ENCODE results near the gene APOBR.

The APOBR gene

DNA sequence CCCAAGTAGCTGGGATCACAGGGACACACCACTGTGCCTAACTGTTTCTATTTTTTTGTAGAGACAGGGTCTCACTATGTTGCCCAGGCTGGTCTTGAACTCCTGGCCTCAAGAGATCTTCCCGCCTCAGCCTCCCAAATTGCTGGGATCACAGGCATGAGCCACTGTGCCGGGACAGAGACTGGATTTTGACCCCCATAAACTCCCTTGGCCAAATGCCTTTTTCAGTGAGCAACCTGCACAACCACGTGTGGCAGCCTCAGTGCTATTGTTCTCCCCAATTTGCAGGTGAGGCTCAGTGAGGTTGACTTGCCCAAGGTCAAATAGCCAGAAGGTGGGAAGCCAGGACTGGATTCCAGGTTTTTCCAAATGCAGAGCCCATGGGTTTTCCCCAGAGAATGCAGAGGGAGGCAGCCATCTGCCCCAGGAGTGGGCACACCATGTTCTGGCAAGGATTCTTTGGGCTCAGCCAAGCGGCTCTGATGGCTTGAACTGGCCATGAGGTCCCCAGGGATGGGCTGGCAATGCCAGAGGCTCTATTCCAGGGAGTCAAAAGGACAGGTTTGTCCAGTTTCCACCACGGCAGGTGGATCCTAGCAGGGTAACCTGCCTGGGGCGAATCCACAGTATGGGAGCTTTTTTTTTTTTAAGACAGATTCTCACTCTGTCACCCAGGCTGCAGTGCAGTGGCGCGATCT is 10.4 kb downstream of the APOBR start:
- CTCF ChIA-PET: interaction anchor here (0.6 kb wide), 1 partner anchor 222 kb away, joined by 3 read pairs; no protein-coding TSS in a partner anchor
- TF ChIP-seq, protein P1, sequence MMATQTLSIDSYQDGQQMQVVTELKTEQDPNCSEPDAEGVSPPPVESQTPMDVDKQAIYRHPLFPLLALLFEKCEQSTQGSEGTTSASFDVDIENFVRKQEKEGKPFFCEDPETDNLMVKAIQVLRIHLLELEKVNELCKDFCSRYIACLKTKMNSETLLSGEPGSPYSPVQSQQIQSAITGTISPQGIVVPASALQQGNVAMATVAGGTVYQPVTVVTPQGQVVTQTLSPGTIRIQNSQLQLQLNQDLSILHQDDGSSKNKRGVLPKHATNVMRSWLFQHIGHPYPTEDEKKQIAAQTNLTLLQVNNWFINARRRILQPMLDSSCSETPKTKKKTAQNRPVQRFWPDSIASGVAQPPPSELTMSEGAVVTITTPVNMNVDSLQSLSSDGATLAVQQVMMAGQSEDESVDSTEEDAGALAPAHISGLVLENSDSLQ (IDR thresholded peaks at IDR 0.05): no peak
- TF ChIP-seq BHLHE40 (IDR thresholded peaks at IDR 0.05; ENCODE audit: borderline replicate concordance) (no peak), ZNF384 (IDR thresholded peaks at IDR 0.05) (no peak), ELF4 (IDR thresholded peaks at IDR 0.05) (no peak), FOXM1 (IDR thresholded peaks at IDR 0.05; ENCODE audit: borderline replicate concordance) (no peak), SP1 (IDR thresholded peaks at IDR 0.05) (no peak), HDGF (IDR thresholded peaks at IDR 0.05; ENCODE audit: borderline replicate concordance) (no peak), LEF1 (IDR thresholded peaks at IDR 0.05; ENCODE audit: borderline replicate concordance) (no peak), L3MBTL2 (conservative IDR thresholded peaks at IDR 0.05) (no peak)
- no peak for DNase-seq (ENCODE audit: extremely low spot score)
- POLR2A ChIA-PET: interaction anchor here (1.2 kb wide), 1 partner anchor 13 kb away, joined by 5 read pairs; the partner anchor contains the start of gene CLN3

DNA sequence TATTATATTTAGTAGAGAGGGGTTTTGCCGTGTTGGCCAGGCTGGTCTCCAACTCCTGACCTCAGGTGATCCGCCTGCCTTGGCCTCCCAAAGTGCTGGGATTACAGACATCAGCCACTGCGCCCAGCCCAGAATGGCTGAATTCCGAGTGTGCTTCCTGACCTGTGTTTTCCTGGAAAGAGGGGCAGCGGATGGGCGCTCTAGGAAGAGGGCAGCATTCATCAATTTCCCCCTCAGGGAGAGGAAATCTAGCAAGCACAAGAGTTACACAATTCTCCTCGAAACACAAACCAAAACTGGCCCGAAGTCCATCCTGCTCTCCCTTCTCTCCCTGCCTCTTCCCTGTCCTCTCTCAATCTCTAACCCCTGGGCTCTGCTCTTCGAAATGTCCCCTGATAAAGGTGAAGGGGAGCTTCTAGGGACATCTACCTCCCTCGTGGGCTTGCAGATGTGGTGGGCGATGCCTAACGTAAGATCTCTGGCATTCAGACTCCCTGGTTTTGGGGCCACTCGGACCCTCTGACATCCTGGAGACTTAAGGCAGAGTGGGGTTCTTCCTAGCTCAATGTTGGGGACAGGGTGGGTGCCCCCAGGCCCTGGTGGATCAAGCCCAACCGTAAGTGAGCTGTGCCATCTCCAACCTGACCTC is 11.2 kb downstream of the APOBR start:
- DNase-seq (ENCODE audit: extremely low spot score): no peak
- CTCF ChIA-PET: no interaction called here
- POLR2A ChIA-PET: no interaction called here
- no peak for TF ChIP-seq L3MBTL2 (conservative IDR thresholded peaks at IDR 0.05)
- TF ChIP-seq FOXK2 (IDR thresholded peaks at IDR 0.05): no peak
- no peak for TF ChIP-seq ZNF384 (IDR thresholded peaks at IDR 0.05)
- no peak for TF ChIP-seq FOXA1 (IDR thresholded peaks at IDR 0.05)
- TF ChIP-seq HDGF (IDR thresholded peaks at IDR 0.05; ENCODE audit: borderline replicate concordance): no peak
- no peak for TF ChIP-seq ELF4 (IDR thresholded peaks at IDR 0.05)
- no peak for TF ChIP-seq TARDBP (IDR thresholded peaks at IDR 0.05)
- no peak for TF ChIP-seq FOXM1 (IDR thresholded peaks at IDR 0.05; ENCODE audit: borderline replicate concordance)
- no peak for TF ChIP-seq ARNT (IDR thresholded peaks at IDR 0.05)
- no peak for TF ChIP-seq LEF1 (IDR thresholded peaks at IDR 0.05; ENCODE audit: borderline replicate concordance)
- no peak for TF ChIP-seq CTBP1 (IDR thresholded peaks at IDR 0.05; ENCODE audit: borderline replicate concordance)
- no peak for TF ChIP-seq SUZ12 (IDR thresholded peaks at IDR 0.05)
- TF ChIP-seq SP1 (IDR thresholded peaks at IDR 0.05): no peak
- TF ChIP-seq, protein P1 (IDR thresholded peaks at IDR 0.05): no peak

DNA sequence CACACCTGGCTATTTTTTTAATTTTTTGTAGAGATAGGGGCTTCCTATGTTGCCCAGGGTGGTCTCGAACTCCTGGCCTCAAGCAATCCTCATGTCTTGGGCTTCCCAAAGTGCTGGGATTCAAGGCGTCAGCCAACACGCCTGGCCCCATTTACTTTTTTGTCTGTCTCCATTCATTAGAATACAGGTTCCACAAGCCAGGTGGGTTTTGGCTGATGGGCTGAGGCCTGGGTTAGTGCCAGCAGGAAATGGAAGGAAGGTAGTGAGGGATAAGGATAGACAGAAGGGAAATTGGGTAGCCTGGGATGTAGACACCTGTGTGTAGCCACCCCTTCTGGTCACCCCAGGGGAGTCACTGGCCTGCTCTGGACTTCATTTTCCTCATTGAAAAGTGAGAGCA is 16.6 kb downstream of the APOBR start:
- no peak for DNase-seq (ENCODE audit: extremely low spot score)
- CTCF ChIA-PET: no interaction called here
- TF ChIP-seq ZNF384 (IDR thresholded peaks at IDR 0.05) (no peak), FOXA1 (IDR thresholded peaks at IDR 0.05) (no peak), SUZ12 (IDR thresholded peaks at IDR 0.05) (no peak), SP1 (IDR thresholded peaks at IDR 0.05) (no peak), ELF4 (IDR thresholded peaks at IDR 0.05) (no peak), L3MBTL2 (conservative IDR thresholded peaks at IDR 0.05) (no peak), FOXM1 (IDR thresholded peaks at IDR 0.05; ENCODE audit: borderline replicate concordance) (no peak), LEF1 (IDR thresholded peaks at IDR 0.05; ENCODE audit: borderline replicate concordance) (no peak), BHLHE40 (IDR thresholded peaks at IDR 0.05; ENCODE audit: borderline replicate concordance) (no peak), NFRKB (IDR thresholded peaks at IDR 0.05) (no peak)
- TF ChIP-seq, protein P1 (IDR thresholded peaks at IDR 0.05): no peak
- POLR2A ChIA-PET: no interaction called here

DNA sequence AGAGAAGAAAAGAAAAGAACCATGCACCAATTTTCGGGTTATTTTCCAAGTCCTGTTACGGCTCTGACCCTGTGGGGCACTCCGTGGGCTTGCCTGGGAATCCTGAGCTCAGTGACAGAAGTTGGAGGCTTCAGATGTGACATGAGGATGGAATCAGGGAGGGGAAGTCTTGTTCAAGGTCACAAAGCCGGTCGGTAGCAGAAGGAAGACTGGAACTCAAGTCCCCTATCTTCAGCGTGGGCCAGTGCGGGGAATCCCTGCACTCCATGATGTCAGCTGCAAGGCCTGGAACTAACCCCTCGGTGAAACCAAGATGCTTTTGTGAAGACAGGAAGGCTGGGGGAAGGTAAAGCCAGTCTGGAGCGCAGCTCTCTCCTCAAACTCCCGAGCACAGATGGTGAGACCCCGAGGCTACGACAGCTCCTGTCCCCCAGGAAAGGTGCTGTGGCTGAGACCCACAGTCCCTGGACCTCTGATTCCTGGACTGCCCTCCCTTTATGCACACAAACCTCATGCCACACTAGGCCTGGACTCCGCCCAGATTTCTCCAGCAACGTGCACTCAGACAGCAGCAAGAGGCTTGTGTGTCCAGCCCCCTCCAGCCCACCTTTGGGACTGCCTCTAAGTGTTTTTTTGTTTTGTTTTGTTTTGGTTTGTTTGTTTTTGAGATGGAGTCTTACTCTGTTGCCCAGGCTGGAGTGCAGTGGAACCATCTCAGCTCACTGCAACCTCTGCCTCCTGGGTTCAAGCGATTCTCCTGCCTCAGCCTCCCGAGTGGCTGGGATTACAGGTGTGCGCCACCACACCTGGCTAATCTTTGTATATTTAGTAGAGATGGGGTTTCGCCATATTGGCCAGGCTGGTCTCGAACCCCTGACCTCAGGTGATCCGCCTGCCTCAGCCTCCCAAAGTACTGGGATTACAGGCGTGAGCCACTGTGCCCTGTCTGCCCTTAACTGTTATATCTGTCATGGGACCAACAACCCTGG is 17.7 kb downstream of the APOBR start:
- ChIA-PET CTCF (no interaction called here), POLR2A (no interaction called here)
- TF ChIP-seq ARNT (IDR thresholded peaks at IDR 0.05): no peak
- TF ChIP-seq, protein P1 (IDR thresholded peaks at IDR 0.05): no peak
- no peak for TF ChIP-seq FOXK2 (IDR thresholded peaks at IDR 0.05)
- no peak for TF ChIP-seq L3MBTL2 (conservative IDR thresholded peaks at IDR 0.05)
- no peak for TF ChIP-seq TARDBP (IDR thresholded peaks at IDR 0.05)
- TF ChIP-seq FOXM1 (IDR thresholded peaks at IDR 0.05; ENCODE audit: borderline replicate concordance): no peak
- TF ChIP-seq BHLHE40 (IDR thresholded peaks at IDR 0.05; ENCODE audit: borderline replicate concordance): no peak
- no peak for TF ChIP-seq LEF1 (IDR thresholded peaks at IDR 0.05; ENCODE audit: borderline replicate concordance)
- no peak for TF ChIP-seq SUZ12 (IDR thresholded peaks at IDR 0.05)
- no peak for TF ChIP-seq FOXA1 (IDR thresholded peaks at IDR 0.05)
- TF ChIP-seq HDGF (IDR thresholded peaks at IDR 0.05; ENCODE audit: borderline replicate concordance): no peak
- TF ChIP-seq SP1 (IDR thresholded peaks at IDR 0.05): no peak
- no peak for TF ChIP-seq NFRKB (IDR thresholded peaks at IDR 0.05)
- no peak for TF ChIP-seq CTBP1 (IDR thresholded peaks at IDR 0.05; ENCODE audit: borderline replicate concordance)
- no peak for TF ChIP-seq ELF4 (IDR thresholded peaks at IDR 0.05)
- no peak for TF ChIP-seq ZNF384 (IDR thresholded peaks at IDR 0.05)
- DNase-seq (ENCODE audit: extremely low spot score): no peak
